HFFc6 (cell line): ENCODE data around the gene CDK6. TPM values are rescaled to one million over a fixed set of nuclear protein-coding genes. Genes with fewer than 3 reads are reported as not detected.

Experiments used
- DNase-seq: peaks from one replicate; pipeline ENCODE4 v3.0.0-alpha.2; 2018
- H3K27ac Mint-ChIP-seq: 2 replicates; pipeline ENCODE4 v1.8.0; 2020; ENCODE audit warnings: mild to moderate bottlenecking, mixed read lengths
- H3K27me3 Mint-ChIP-seq: 2 replicates; pipeline ENCODE4 v1.8.0; 2021; ENCODE audit warnings: mild to moderate bottlenecking, moderate library complexity, mixed read lengths; ENCODE audit not compliant: insufficient read depth
- H3K36me3 Mint-ChIP-seq: 2 replicates; pipeline ENCODE4 v1.8.0; 2021; ENCODE audit warnings: low read depth, mixed read lengths
- H3K4me1 Mint-ChIP-seq: 2 replicates; pipeline ENCODE4 v1.8.0; 2020; ENCODE audit warnings: low read depth, mixed read lengths
- H3K4me3 Mint-ChIP-seq: 2 replicates; pipeline ENCODE4 v1.8.0; 2020; ENCODE audit warnings: mild to moderate bottlenecking, moderate library complexity, mixed read lengths
- H3K9me3 Mint-ChIP-seq: 2 replicates; pipeline ENCODE4 v1.8.0; 2020; ENCODE audit warnings: mild to moderate bottlenecking, mixed read lengths
- CTCF ChIP-seq: fragments of 200-600 bp; sonication (generic); IDR thresholded peaks from 2 replicates; pipeline ENCODE4 v1.5.0; 2021; ENCODE audit warnings: antibody characterized with exemption, mild to moderate bottlenecking
- total RNA-seq, 6 experiments: library from RNA; stranded (reverse); fragmentation: NEBNext Ultra II Directional; extraction: Animal tissue kit (Norgen Biotek cat#: 25700); gene quantifications; 2 replicates in 1 of 6; 3 replicates in 5 of 6; pipeline ENCODE4 v1.2.3, GENCODE V29; 2021

CDK6 gene
- total RNA-seq, 6 experiments from 2014 or later: 54.5 to 90.0 (median 58.9) TPM

GRCh38 chr7:92809760-92810573, 26.4 kb downstream of the CDK6 start:
- H3K36me3 Mint-ChIP-seq: peaks cover 30% of the 10 kb centered on the region
- peak; percentile 86 for DNase-seq
- H3K4me1 Mint-ChIP-seq: peaks cover 85% of the 10 kb centered on the region
- peak overlapping the region; percentile 93 for H3K27ac Mint-ChIP-seq
- no peaks in the 10 kb centered on the region for H3K9me3 Mint-ChIP-seq
- peak overlapping the region; percentile 74 for H3K4me3 Mint-ChIP-seq
- no peaks in the 10 kb centered on the region; the same call in 1 of the 2 replicates for H3K27me3 Mint-ChIP-seq
- no peak for TF ChIP-seq CTCF

GRCh38 chr7:92809397-92809759, 27.0 kb downstream of the CDK6 start:
- peak overlapping the region; percentile 93 for H3K27ac Mint-ChIP-seq
- TF ChIP-seq CTCF: no peak

GRCh38 chr7:92808635-92809034, 27.7 kb downstream of the CDK6 start:
- H3K4me1 Mint-ChIP-seq: peaks cover 71% of the 10 kb centered on the region
- H3K27me3 Mint-ChIP-seq: no peaks in the 10 kb centered on the region
- H3K36me3 Mint-ChIP-seq: peaks cover 30% of the 10 kb centered on the region
- peak overlapping the region; percentile 80 for H3K27ac Mint-ChIP-seq
- peak overlapping the region; percentile 57; the same call in 1 of the 2 replicates for H3K4me3 Mint-ChIP-seq
- no peaks in the 10 kb centered on the region for H3K9me3 Mint-ChIP-seq
- TF ChIP-seq CTCF: no peak
- DNase-seq: no peak

More at GRCh38 chr7:92809397-92809759, 27.0 kb downstream of the CDK6 start:
- DNase-seq: no peak
- Mint-ChIP-seq H3K27me3 (no peaks in the 10 kb centered on the region), H3K4me3 (peak overlapping the region; percentile 74), H3K36me3 (peaks cover 28% of the 10 kb centered on the region), H3K4me1 (peaks cover 79% of the 10 kb centered on the region), H3K9me3 (no peaks in the 10 kb centered on the region)

- peaks cover 37% of the 10 kb centered on the region for H3K36me3 Mint-ChIP-seq
- no peaks in the 10 kb centered on the region for H3K9me3 Mint-ChIP-seq
- no peak for TF ChIP-seq CTCF
- no peaks in the 10 kb centered on the region for H3K27me3 Mint-ChIP-seq
- H3K4me1 Mint-ChIP-seq: peaks cover 69% of the 10 kb centered on the region
- peak overlapping the region; percentile 80 for H3K27ac Mint-ChIP-seq
- peak; percentile 43 for DNase-seq
- H3K4me3 Mint-ChIP-seq: peak overlapping the region; percentile 57
These were observed 28.4 kb downstream of the CDK6 start for GRCh38 chr7:92808006-92808405.

GRCh38 chr7:92806496-92806895, 29.9 kb downstream of the CDK6 start:
- Mint-ChIP-seq H3K27me3 (no peaks in the 10 kb centered on the region), H3K36me3 (peaks cover 35% of the 10 kb centered on the region), H3K4me3 (no peak overlapping the region), H3K27ac (no peak overlapping the region), H3K9me3 (no peaks in the 10 kb centered on the region), H3K4me1 (peaks cover 63% of the 10 kb centered on the region)
- TF ChIP-seq CTCF: no peak
- no peak for DNase-seq
